ENCODE results near the gene CDH2. TPM values are rescaled to one million over a fixed set of nuclear protein-coding genes. Genes with fewer than 3 reads are reported as not detected.

Gene CDH2
- total RNA-seq, 1 experiment from 2014 or later, result 36.2 TPM

- Mint-ChIP-seq H3K27ac (peak overlapping the region in 1 of 3 experiments; percentile 24; a peak in 1 of 7 replicates), H3K9me3 (peaks cover 2 to 3% of the 10 kb centered on the region in 2 experiments; a peak in 2 of 5 replicates), H3K4me3 (no peak overlapping the region), H3K27me3 (ENCODE audit: low read depth) (no peaks in the 10 kb centered on the region), H3K36me3 (ENCODE audit: insufficient read depth in 1 of 3, low read depth in 3 of 3) (peaks cover 0 to 6% (median 3%) of the 10 kb centered on the region in 3 experiments; a peak in 3 of 7 replicates), H3K4me1 (peaks cover 22 to 24% of the 10 kb centered on the region in 2 experiments)
- no peaks in the 10 kb centered on the region for H3K9me3 ChIP-seq (ENCODE audit: control insufficient read depth, low read depth, low read length)
- no peak overlapping the region for H4K5ac ChIP-seq (ENCODE audit: insufficient read length, low read depth, low read length)
- no CpG with 5 or more reads among the region's 2 CpGs for whole genome bisulfite sequencing (ENCODE audit: extremely low coverage, insufficient read length, low lambda C conversion rate)
- no peak overlapping the region for H3K4me2 ChIP-seq (ENCODE audit: insufficient read depth, insufficient read length, low read length)
- no peak overlapping the region for H3K14ac ChIP-seq (ENCODE audit: insufficient read depth, low read length)
- no peak overlapping the region for H2BK20ac ChIP-seq (ENCODE audit: low read depth, low read length, poor library complexity, severe bottlenecking)
- H2BK120ac ChIP-seq (ENCODE audit: low read depth, low read length, poor library complexity, severe bottlenecking), result no peak overlapping the region
- no peaks in the 10 kb centered on the region for H4K20me1 ChIP-seq (ENCODE audit: control insufficient read depth, insufficient read depth, insufficient read length)
- no peak overlapping the region for H3K4ac ChIP-seq (ENCODE audit: low read depth, low read length)
- H3K18ac ChIP-seq (ENCODE audit: insufficient read length, low read depth, low read length), result no peak overlapping the region
- H3K23ac ChIP-seq (ENCODE audit: insufficient read length, low read depth, low read length), result no peak overlapping the region
- H2AFZ ChIP-seq (ENCODE audit: low read length), result no peak overlapping the region
- no peak overlapping the region for H3K27ac ChIP-seq (ENCODE audit: insufficient read length, low read depth, low read length)
- no peak overlapping the region for H4K8ac ChIP-seq (replicated peaks; ENCODE audit: insufficient read length, low read depth, low read length)
- H2AK5ac ChIP-seq (ENCODE audit: insufficient read length, low read length), result no peak overlapping the region
- no peak overlapping the region for H3K56ac ChIP-seq (ENCODE audit: insufficient read length, low read depth, low read length)
- no peak for DNase-seq
- no peak overlapping the region for H2BK12ac ChIP-seq (ENCODE audit: insufficient read length, low read depth, low read length)
- no peaks in the 10 kb centered on the region for H3K27me3 ChIP-seq (ENCODE audit: insufficient read depth, low read length)
- TF ChIP-seq CTCF (conservative IDR thresholded peaks at IDR 0.05), result no peak
- H3K23me2 ChIP-seq (ENCODE audit: insufficient read length, low read depth, low read length, poor library complexity, severe bottlenecking), result no peaks in the 10 kb centered on the region
- H3T11ph ChIP-seq (ENCODE audit: low read length), result no peak overlapping the region
- H3K79me1 ChIP-seq (ENCODE audit: insufficient read depth, low read depth, low read length, poor library complexity, severe bottlenecking), result no peaks in the 10 kb centered on the region
- no peak overlapping the region for H2BK5ac ChIP-seq (ENCODE audit: insufficient read length, low read length)
- H4K91ac ChIP-seq (ENCODE audit: insufficient read length, low read depth, low read length), result no peak overlapping the region
- no peak overlapping the region for H2BK15ac ChIP-seq (ENCODE audit: low read depth, low read length)
- H3K4me1 ChIP-seq (ENCODE audit: insufficient read depth, low read length), result no peaks in the 10 kb centered on the region; the same call in 1 of the 2 replicates
- H3K79me2 ChIP-seq (ENCODE audit: insufficient read depth, low read length), result peaks cover 2% of the 10 kb centered on the region; the same call in 1 of the 2 replicates
- no peak overlapping the region for H3K9ac ChIP-seq (ENCODE audit: extremely low read depth, insufficient read length, low read length)
Observed at GRCh38 chr18:28063926-28064325, 113.0 kb downstream of the CDH2 start.
